ENCODE results near the gene GRK7.

The GRK7 gene

GRCh38 chr3:141810161-141810560 is 47.0 kb downstream of the GRK7 start:
- TF ChIP-seq GATA1 (IDR thresholded peaks at IDR 0.05; ENCODE audit: low read depth, low read length) (no peak), POLR2A (IDR thresholded peaks at IDR 0.05; ENCODE audit: low read length) (no peak)
- no peak for DNase-seq

GRCh38 chr3:141811348-141811747 is 48.1 kb downstream of the GRK7 start:
- DNase-seq = no peak

GRCh38 chr3:141812084-141812483 is 48.9 kb downstream of the GRK7 start:
- TF ChIP-seq POLR2A (IDR thresholded peaks at IDR 0.05; ENCODE audit: low read length) (no peak), GATA1 (IDR thresholded peaks at IDR 0.05; ENCODE audit: low read depth, low read length) (no peak)
- no peak for DNase-seq

More at GRCh38 chr3:141811348-141811747, 48.1 kb downstream of the GRK7 start:
- TF ChIP-seq GATA1 (IDR thresholded peaks at IDR 0.05; ENCODE audit: low read depth, low read length) (no peak), POLR2A (IDR thresholded peaks at IDR 0.05; ENCODE audit: low read length) (no peak)

GRCh38 chr3:141812586-141812985 is 49.4 kb downstream of the GRK7 start:
- no peak for DNase-seq
- no peak for TF ChIP-seq POLR2A (IDR thresholded peaks at IDR 0.05; ENCODE audit: low read length)
- TF ChIP-seq GATA1 (IDR thresholded peaks at IDR 0.05; ENCODE audit: low read depth, low read length) = no peak

All from erythroblast (primary cell).